Prostate gland (tissue), 2 donors: ENCODE measurements around the gene SIRT7. TPM values are rescaled to one million over a fixed set of nuclear protein-coding genes. Genes with fewer than 3 reads are reported as not detected.

Source experiments
- DNase-seq: peaks from one replicate; pipeline ENCODE4 v3.0.0-alpha.2; 2019; ENCODE audit warnings: low spot score
- H3K27ac ChIP-seq, 2 donors: fragments of 200-600 bp; sonication (generic); 2 replicates each; pipeline ENCODE4 v1.5.1; 2017 to 2019
- H3K27me3 ChIP-seq: fragments of 200-600 bp; sonication (generic); replicated peaks from 2 replicates; pipeline ENCODE4 v1.5.1; 2019; ENCODE audit not compliant: insufficient read depth
- H3K36me3 ChIP-seq, 2 donors: fragments of 200-600 bp; sonication (generic); 1 replicate in 1 of 2; 2 replicates in 1 of 2; pipeline versions ENCODE4 v1.5.1 to v1.8.1; 2017 to 2019
- H3K4me1 ChIP-seq: fragments of 200-600 bp; sonication (generic); replicated peaks from 2 replicates; pipeline ENCODE4 v1.5.1; 2019
- H3K4me3 ChIP-seq, 2 donors: fragments of 200-600 bp; sonication (generic); 2 replicates each; pipeline ENCODE4 v1.5.1; 2017 to 2019
- H3K9me3 ChIP-seq: fragments of 200-600 bp; sonication (generic); 2 replicates; pipeline ENCODE4 v1.5.1; 2017
- CTCF ChIP-seq, 4 experiments: fragments of 200-600 bp in 2 of 4; fragments of 450-650 bp in 2 of 4; sonication (generic) in 2 of 4; IDR thresholded peaks; 1 replicate in 3 of 4; 2 replicates in 1 of 4; pipeline ENCODE4 v1.5.1; 2016 to 2019; ENCODE audit warnings: antibody characterized with exemption in 4 of 4, mild to moderate bottlenecking in 2 of 4, moderate library complexity in 2 of 4
- POLR2A ChIP-seq: fragments of 450-650 bp; IDR thresholded peaks from one replicate; pipeline ENCODE4 v1.6.1; 2016; ENCODE audit warnings: antibody characterized with exemption, mild to moderate bottlenecking
- POLR2AphosphoS5 ChIP-seq: sonication (generic); formaldehyde crosslinking; IDR thresholded peaks from one replicate; pipeline ENCODE4 v1.6.1; 2017; ENCODE audit warnings: antibody characterized with exemption
- WGBS: methylation state at CpG from one replicate; pipeline ENCODE4 v1.1.5; 2018; 5-methylcytosine and 5-hydroxymethylcytosine counted together
- intact Hi-C: fragments of 100-400 bp; cut with DNase I; formaldehyde crosslinking; loops from one replicate; pipeline ENCODE4 v1.14.2; 2022
- total RNA-seq, 2 donors: library from RNA; depleted of rRNA; stranded (reverse); fragments of >200 nt; gene quantifications; one replicate each; pipeline ENCODE4 v1.1.0, GENCODE V29; 2016

SIRT7 gene
- total RNA-seq, 2 donors from 2014 or later = 22.4 to 39.9 TPM

- H3K9me3 ChIP-seq = no peaks in the 10 kb centered on the region
- H3K27ac ChIP-seq = no peak overlapping the region
- H3K4me1 ChIP-seq = no peaks in the 10 kb centered on the region
- no peak for DNase-seq
- H3K27me3 ChIP-seq = no peaks in the 10 kb centered on the region
- H3K4me3 ChIP-seq = no peak overlapping the region
- intact Hi-C loops = no loop called here
- TF ChIP-seq CTCF (IDR thresholded peaks at IDR 0.05) = no peak
- TF ChIP-seq POLR2AphosphoS5 = no peak
- no peak for TF ChIP-seq POLR2A
- 67% methylated on average over 15 of the region's 15 CpGs for WGBS
- no peaks in the 10 kb centered on the region for H3K36me3 ChIP-seq
Observed at GRCh38 chr17:81939218-81939617, 21.2 kb upstream of the SIRT7 start.

- H3K4me1 ChIP-seq = no peaks in the 10 kb centered on the region
- H3K4me3 ChIP-seq = no peak overlapping the region
- WGBS = 87% methylated on average over 6 of the region's 6 CpGs
- no peaks in the 10 kb centered on the region for H3K36me3 ChIP-seq
- intact Hi-C loops = no loop called here
- no peak for DNase-seq
- no peak for TF ChIP-seq CTCF (IDR thresholded peaks at IDR 0.05)
- TF ChIP-seq POLR2A = no peak
- no peak for TF ChIP-seq POLR2AphosphoS5
- H3K27ac ChIP-seq = no peak overlapping the region
- no peaks in the 10 kb centered on the region for H3K27me3 ChIP-seq
- H3K9me3 ChIP-seq = no peaks in the 10 kb centered on the region
Observed at GRCh38 chr17:81935709-81936084, 17.7 kb upstream of the SIRT7 start.

- H3K4me1 ChIP-seq = no peaks in the 10 kb centered on the region
- no peak overlapping the region for H3K4me3 ChIP-seq
- intact Hi-C loops = no loop called here
- H3K9me3 ChIP-seq = no peaks in the 10 kb centered on the region
- 89% methylated on average over 38 of the region's 38 CpGs for WGBS
- TF ChIP-seq POLR2AphosphoS5 (no peak), POLR2A (no peak), CTCF (IDR thresholded peaks at IDR 0.05) (no peak)
- no peak for DNase-seq
- no peaks in the 10 kb centered on the region for H3K36me3 ChIP-seq
- H3K27ac ChIP-seq = no peak overlapping the region
- H3K27me3 ChIP-seq = no peaks in the 10 kb centered on the region
Observed at GRCh38 chr17:81934850-81935708, 17.1 kb upstream of the SIRT7 start.

GRCh38 chr17:81934098-81934757, 16.3 kb upstream of the SIRT7 start:
- TF ChIP-seq POLR2AphosphoS5 (no peak), CTCF (IDR thresholded peaks at IDR 0.05) (no peak), POLR2A (no peak)
- WGBS = 80% methylated on average over 21 of the region's 23 CpGs

More at GRCh38 chr17:81934098-81934757, 16.3 kb upstream of the SIRT7 start:
- Histone ChIP-seq H3K4me1 (no peaks in the 10 kb centered on the region), H3K27me3 (no peaks in the 10 kb centered on the region), H3K4me3 (no peak overlapping the region), H3K36me3 (no peaks in the 10 kb centered on the region), H3K27ac (no peak overlapping the region), H3K9me3 (no peaks in the 10 kb centered on the region)
- intact Hi-C loops = no loop called here
- DNase-seq = no peak
